ENCODE data around the gene CTXND2.
"Not testable (repeated sequence)": the region's sequence is repeated elsewhere in the genome, so short reads cannot be mapped to it uniquely, and the experiment has no call there.

CTXND2 gene

DNA sequence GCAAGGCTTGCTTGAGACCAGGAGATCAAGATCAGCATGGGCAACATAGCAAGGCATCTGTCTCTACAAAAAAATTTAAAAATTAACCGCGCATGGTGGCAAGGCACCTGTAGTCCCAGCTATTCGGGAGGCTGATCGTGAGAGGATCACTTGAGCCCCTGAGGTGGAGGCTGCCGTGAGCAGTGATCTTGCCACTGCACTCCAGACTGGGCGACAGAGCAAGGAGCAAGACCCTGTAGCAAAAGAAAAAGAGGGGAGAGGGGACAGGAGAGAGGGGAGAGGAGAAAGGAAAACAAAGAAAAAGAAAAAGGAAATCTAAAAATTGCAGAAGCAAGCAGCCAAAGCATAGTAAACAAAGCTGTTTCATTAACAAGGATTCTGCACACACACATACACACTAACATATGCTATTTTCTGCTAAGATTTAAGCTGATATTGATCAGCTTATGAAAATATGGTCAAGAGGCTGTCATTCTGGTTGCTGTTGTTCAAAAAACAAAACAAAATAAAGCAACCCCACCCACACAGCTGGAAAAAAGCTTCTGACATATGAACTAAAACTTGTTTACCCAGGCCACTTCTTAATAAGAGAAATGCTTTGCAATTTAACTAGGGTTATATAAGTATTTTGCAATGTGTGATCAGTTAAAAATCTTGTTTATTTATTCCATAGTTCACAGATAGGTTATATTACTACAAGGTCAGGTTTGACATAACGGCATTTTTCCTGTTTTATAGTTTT, 12.3 kb upstream of the CTXND2 start:
- H3K27me3 Mint-ChIP-seq (ENCODE audit: low read depth), result no peaks in the 10 kb centered on the region
- DNase-seq (ENCODE audit: low spot score), result no peak
- H3K9me3 Mint-ChIP-seq, result no peaks in the 10 kb centered on the region
- H3K4me3 Mint-ChIP-seq, result peak overlapping the region; percentile 96
- H3K4me1 Mint-ChIP-seq (ENCODE audit: low read depth), result peaks cover 33% of the 10 kb centered on the region
- H3K36me3 Mint-ChIP-seq (ENCODE audit: low read depth), result peaks cover 28% of the 10 kb centered on the region
- H3K27ac Mint-ChIP-seq, result peak overlapping the region; percentile 95

DNA sequence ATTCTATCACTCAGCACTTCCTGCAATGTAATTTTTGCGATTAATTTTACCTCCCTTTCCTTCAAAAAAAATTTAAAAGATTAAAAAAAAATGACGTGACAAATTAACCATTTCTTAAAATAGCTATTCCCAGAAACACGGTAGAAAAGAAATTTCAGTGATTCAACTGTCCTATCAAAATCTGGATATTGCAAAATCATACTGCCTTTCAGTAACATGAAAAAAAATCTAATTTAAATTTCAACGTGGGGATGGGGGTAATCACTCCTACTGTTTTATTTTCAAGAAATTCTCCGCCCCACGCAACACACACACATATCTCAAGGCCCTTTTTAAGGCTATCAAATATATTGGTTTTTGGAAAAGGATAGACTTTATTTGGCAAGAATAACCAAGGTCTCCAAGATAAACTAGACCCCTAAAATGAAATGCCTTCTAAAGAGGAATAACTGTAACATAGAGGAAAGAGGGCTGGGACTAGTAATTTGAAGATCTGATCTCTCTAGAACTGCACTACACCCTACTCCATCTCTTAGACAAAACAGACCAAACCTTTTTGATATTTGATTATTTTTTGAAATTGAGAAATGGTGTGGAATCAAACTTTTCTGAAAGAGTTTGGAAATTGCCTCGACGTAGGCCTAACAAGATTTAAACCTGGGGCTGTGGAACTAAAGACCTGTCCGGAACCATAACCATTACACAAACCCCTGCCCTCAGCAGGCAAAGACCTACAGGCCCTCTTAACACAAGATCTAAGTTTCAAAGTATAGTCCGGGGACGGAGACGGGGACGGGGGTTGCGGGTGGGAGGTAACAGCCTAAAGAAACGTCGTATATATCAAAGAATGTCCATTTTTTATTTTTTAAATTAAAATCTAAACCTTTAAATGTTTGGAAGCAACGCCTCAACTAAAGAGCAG, 11.5 kb upstream of the CTXND2 start:
- Mint-ChIP-seq H3K4me1 (ENCODE audit: low read depth) (peaks cover 28% of the 10 kb centered on the region), H3K27me3 (ENCODE audit: low read depth) (no peaks in the 10 kb centered on the region), H3K9me3 (no peaks in the 10 kb centered on the region), H3K4me3 (peak overlapping the region; percentile 96), H3K27ac (peak overlapping the region; percentile 95), H3K36me3 (ENCODE audit: low read depth) (peaks cover 22% of the 10 kb centered on the region)
- DNase-seq (ENCODE audit: low spot score), result no peak

DNA sequence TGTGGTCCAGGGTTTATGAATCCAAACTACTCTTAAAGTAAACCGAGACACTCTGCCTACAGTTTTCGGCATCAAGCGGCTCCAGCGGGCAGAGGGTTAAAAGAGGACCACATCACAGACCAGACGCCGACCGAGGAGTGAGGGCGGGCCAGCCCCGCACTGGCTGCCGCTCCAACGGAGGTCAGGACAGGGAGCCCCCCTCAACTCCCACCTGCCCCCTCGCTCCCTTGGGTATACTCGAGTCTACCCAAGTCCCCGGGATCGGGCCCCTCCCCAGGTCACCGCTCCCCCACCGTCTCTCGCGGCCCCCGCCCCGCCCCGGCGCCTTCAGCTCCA, 10.8 kb upstream of the CTXND2 start:
- DNase-seq (ENCODE audit: low spot score), result no peak
- H3K27ac Mint-ChIP-seq, result peak overlapping the region; percentile 95
- H3K4me3 Mint-ChIP-seq, result peak overlapping the region; percentile 96
- no peaks in the 10 kb centered on the region for H3K27me3 Mint-ChIP-seq (ENCODE audit: low read depth)
- peaks cover 26% of the 10 kb centered on the region for H3K4me1 Mint-ChIP-seq (ENCODE audit: low read depth)
- peaks cover 20% of the 10 kb centered on the region for H3K36me3 Mint-ChIP-seq (ENCODE audit: low read depth)
- no peaks in the 10 kb centered on the region for H3K9me3 Mint-ChIP-seq

DNA sequence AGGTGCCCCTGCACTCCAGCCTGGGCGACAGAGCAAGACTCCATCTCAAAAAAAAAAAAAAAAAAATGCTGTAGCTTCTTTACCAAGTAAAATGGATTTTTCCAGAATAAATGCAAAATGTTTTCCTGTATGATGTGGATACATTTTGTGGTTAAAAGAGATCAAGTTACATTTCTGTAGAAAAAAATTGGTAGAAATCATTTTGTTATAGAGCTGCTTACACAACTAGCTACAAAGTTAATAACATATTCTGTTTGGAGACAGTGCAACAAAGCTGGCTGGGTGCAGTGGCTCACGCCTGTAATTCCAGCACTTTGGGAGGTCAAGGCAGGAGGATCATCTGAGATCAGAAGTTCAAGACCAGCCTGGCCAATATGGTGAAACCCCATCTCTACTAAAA, 8.0 kb upstream of the CTXND2 start:
- not testable (repeated sequence) for DNase-seq (ENCODE audit: low spot score); H3K4me3 Mint-ChIP-seq

DNA sequence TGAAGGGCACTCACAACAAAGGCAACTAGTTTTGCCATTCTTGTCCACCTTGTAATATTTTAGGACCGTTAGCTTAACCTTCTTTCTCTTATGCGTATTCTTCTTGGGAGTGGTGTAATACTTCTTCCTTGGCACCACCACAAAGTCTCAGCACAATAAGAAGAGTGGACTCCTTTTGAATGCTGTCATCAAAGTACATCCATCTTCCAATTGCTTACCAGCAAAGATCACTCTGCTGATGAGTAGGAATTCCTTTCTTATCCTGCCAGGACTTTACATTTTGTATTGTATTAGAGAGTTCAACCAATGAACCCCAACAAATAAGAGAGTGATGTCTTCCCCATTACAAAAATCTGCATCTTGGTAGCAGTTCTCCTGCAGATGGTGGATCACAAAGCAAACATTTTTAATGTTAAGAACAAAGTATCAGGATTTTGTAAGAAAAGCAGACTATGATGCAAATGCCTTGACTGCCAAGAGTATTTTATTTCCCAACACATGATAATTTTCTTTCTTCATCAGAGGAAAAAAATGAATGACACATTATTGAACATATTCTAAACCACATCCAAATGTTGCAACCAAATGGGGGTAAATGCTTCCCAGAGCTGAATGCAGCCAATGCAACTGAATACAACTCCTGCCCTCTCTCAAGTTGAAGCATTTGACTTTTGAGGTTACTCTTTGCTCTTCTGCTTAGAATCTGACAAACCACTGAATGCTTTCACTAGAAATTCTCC, 5.4 kb upstream of the CTXND2 start:
- Mint-ChIP-seq H3K27me3 (ENCODE audit: low read depth) (no peaks in the 10 kb centered on the region), H3K36me3 (ENCODE audit: low read depth) (no peaks in the 10 kb centered on the region), H3K27ac (no peak overlapping the region), H3K4me3 (no peak overlapping the region), H3K9me3 (no peaks in the 10 kb centered on the region), H3K4me1 (ENCODE audit: low read depth) (peaks cover 26% of the 10 kb centered on the region)
- DNase-seq (ENCODE audit: low spot score), result no peak

More for the DNA sequence above, 8.0 kb upstream of the CTXND2 start:
- not testable (repeated sequence) for H3K36me3 Mint-ChIP-seq (ENCODE audit: low read depth); H3K9me3 Mint-ChIP-seq; H3K27me3 Mint-ChIP-seq (ENCODE audit: low read depth); H3K27ac Mint-ChIP-seq
- H3K4me1 Mint-ChIP-seq (ENCODE audit: low read depth), result peaks cover 37% of the 10 kb centered on the region

DNA sequence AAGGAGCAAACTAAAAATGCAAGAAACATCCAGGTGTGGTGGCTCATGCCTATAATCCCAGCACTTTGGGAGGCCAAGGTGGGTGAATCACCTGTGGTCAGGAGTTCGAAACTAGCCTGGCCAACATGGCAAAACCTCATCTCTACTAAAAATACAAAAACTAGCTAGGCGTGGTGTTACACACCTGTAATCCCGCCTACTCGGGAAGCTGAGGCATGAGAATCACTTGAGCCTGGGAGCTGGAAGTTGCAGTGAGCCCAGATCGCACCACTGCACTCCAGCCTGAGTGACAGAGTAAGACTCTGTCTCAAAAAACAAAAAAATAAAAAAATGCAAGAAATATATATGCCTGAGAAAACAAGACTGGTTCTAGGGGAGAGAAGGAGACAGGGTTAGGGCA, 3.8 kb upstream of the CTXND2 start:
- not testable (repeated sequence) for H3K4me3 Mint-ChIP-seq; H3K27me3 Mint-ChIP-seq (ENCODE audit: low read depth); H3K9me3 Mint-ChIP-seq; H3K36me3 Mint-ChIP-seq (ENCODE audit: low read depth); DNase-seq (ENCODE audit: low spot score)
- H3K27ac Mint-ChIP-seq, result peak overlapping the region; percentile 23
- peaks cover 32% of the 10 kb centered on the region for H3K4me1 Mint-ChIP-seq (ENCODE audit: low read depth)

DNA sequence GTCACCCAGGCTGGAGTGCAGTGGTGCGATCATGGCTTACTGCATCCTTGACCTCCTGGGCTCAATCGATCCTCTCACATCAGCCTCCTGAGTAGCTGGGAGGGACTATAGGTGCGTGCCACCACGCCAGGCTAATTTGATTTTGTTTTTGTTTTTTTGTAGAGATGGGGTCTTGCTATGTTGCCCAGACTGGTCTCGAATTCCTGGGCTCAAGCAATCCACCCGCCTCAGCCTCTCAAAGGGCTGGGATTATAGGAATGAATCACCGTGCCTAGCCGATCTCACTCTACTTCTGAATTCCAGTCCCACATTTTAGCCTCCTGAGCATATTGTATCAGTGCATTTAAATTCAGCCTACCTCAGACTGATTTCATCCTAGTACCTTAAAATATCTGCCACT, 1.8 kb downstream of the CTXND2 start:
- H3K4me1 Mint-ChIP-seq (ENCODE audit: low read depth), result peaks cover 45% of the 10 kb centered on the region
- H3K27me3 Mint-ChIP-seq (ENCODE audit: low read depth), result no peaks in the 10 kb centered on the region
- peaks cover 3% of the 10 kb centered on the region for H3K9me3 Mint-ChIP-seq
- peaks cover 5% of the 10 kb centered on the region for H3K36me3 Mint-ChIP-seq (ENCODE audit: low read depth)
- H3K4me3 Mint-ChIP-seq, result no peak overlapping the region
- H3K27ac Mint-ChIP-seq, result no peak overlapping the region
- no peak for DNase-seq (ENCODE audit: low spot score)

DNA sequence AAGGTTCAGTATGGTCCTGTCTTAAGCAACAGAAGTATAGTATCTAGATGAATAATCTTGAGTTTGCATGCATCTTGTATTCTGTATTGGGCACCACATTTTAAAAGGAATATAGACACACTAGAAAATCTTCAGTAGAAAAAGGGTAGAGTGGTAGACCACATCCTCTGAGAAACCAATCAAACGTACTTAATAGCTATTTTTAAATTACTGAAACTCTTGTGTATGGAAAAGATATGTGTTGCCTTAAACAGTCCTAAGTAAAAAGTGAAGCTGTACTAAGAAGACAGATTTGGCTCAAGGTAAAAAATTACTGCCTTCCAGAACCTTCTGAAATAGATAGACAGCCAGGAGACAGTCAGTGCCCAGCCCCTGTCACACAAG, 3.1 kb downstream of the CTXND2 start:
- peaks cover 41% of the 10 kb centered on the region for H3K4me1 Mint-ChIP-seq (ENCODE audit: low read depth)
- H3K27me3 Mint-ChIP-seq (ENCODE audit: low read depth), result no peaks in the 10 kb centered on the region
- H3K9me3 Mint-ChIP-seq, result peaks cover 3% of the 10 kb centered on the region
- peaks cover 5% of the 10 kb centered on the region for H3K36me3 Mint-ChIP-seq (ENCODE audit: low read depth)
- no peak for DNase-seq (ENCODE audit: low spot score)
- peak overlapping the region; percentile 32 for H3K4me3 Mint-ChIP-seq
- H3K27ac Mint-ChIP-seq, result peak overlapping the region; percentile 85

DNA sequence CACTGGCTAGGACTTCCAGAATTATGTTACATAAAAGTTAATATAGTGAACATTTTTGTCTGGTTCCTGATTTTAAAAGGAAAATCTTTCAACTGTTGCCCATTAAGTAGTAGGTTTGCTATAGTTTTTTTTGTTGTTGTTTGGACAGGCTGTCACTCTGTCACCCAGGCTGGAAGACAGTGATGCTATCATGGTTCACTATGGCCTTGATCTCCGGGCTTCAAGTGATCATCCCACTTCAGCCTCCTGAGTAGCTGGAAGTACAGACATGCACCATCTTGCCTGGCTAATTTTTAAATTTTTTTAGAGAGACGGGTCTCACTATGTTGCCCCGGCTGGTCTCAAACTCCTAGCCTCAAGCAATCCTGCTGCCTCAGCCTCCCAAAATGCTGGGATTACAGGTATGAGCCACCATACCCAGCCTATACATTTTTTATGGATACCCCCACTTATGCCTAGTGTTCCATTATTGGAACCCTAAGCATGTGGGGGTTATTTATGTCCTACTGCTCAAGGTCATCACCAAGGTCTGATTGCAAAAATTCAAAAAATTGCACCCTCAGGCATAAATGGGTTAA, 6.5 kb downstream of the CTXND2 start:
- H3K36me3 Mint-ChIP-seq (ENCODE audit: low read depth), result peaks cover 5% of the 10 kb centered on the region
- no peak for DNase-seq (ENCODE audit: low spot score)
- peaks cover 26% of the 10 kb centered on the region for H3K4me1 Mint-ChIP-seq (ENCODE audit: low read depth)
- H3K27me3 Mint-ChIP-seq (ENCODE audit: low read depth), result peaks cover 5% of the 10 kb centered on the region
- no peak overlapping the region for H3K4me3 Mint-ChIP-seq
- H3K9me3 Mint-ChIP-seq, result peaks cover 3% of the 10 kb centered on the region
- H3K27ac Mint-ChIP-seq, result no peak overlapping the region

DNA sequence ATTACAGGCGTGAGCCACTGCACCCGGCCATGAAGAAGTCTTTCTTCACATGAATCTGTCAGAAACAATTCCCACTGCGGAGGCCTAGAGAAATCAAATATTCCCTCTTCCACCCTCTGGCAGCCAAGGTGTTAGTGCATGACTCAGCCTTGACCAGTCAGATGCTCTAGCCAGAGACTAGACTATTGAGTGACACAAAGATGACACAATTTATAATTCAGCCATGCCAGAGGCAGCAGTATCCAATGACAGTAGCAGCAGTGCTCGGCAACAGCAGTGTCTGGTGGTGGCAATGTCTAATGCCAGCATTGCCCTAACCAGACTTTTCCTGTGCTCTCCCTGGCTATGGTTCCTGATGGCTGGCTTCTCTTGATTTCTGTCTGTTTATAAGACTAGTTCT, 8.7 kb downstream of the CTXND2 start:
- Mint-ChIP-seq H3K9me3 (no peaks in the 10 kb centered on the region), H3K27ac (no peak overlapping the region), H3K4me3 (no peak overlapping the region), H3K36me3 (ENCODE audit: low read depth) (peaks cover 2% of the 10 kb centered on the region), H3K27me3 (ENCODE audit: low read depth) (peaks cover 5% of the 10 kb centered on the region), H3K4me1 (ENCODE audit: low read depth) (peaks cover 11% of the 10 kb centered on the region)
- no peak for DNase-seq (ENCODE audit: low spot score)

DNA sequence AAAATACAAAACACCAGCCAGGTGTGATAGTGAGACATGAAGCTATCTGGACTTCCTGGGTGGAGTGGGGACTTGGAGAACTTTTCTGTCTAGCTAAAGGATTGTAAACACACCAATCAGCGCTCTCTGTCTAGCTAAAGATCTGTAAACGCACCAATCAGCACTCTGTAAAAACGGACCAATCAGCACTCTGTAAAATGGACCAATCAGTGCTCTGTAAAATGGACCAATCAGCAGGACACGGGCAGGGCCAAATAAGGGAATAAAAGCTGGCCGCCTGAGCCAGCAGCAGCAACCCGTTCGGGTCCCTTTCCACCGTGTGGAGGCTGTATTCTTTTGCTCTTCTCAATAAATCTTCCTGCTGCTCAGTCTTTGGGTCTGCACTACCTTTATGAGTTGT, 12.9 kb downstream of the CTXND2 start:
- H3K4me1 Mint-ChIP-seq (ENCODE audit: low read depth); H3K27ac Mint-ChIP-seq; H3K36me3 Mint-ChIP-seq (ENCODE audit: low read depth): not testable (repeated sequence)

DNA sequence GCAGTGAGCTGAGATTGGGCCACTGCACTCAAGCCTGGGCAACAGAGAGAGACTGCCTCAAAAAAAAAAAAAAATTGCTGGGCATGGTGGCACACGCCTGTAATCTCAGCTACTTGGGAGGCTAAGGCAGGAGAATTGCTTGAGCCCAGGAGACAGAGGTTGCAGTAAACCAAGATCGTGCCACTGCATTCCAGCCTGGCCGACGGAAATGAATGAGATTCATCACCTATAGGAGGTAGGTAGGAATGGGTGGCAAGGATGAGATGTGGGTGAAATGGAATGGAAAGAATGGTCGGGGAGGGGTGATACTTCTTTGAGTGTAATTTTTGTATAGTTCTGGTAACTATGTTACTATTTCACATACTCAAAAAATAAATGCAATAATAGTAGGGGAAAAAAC, 15.4 kb downstream of the CTXND2 start:
- no peak for DNase-seq (ENCODE audit: low spot score)
- no peaks in the 10 kb centered on the region for H3K9me3 Mint-ChIP-seq

More for the DNA sequence above, 12.9 kb downstream of the CTXND2 start:
- not testable (repeated sequence) for H3K27me3 Mint-ChIP-seq (ENCODE audit: low read depth); H3K4me3 Mint-ChIP-seq; H3K9me3 Mint-ChIP-seq; DNase-seq (ENCODE audit: low spot score)

DNA sequence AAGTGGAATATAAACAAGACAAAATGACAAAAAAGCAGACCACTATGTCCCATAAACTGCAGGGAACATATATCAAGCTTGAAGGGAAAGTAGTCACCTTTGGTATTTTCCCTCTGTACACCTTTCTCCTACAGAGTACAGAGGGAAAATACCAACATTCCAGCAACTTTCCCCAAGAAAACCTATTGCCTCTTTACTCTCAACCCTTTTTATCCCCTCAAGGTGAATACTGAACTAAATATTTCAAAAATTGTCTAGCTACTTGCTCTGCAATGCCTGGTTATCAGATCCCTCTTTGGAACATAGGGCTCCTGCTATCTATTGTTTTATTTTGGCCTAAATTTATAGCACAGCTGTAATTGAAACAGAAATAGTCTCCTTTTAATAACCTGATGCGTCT, 15.8 kb downstream of the CTXND2 start:
- Mint-ChIP-seq H3K9me3 (no peaks in the 10 kb centered on the region), H3K36me3 (ENCODE audit: low read depth) (no peaks in the 10 kb centered on the region), H3K4me3 (no peak overlapping the region), H3K27me3 (ENCODE audit: low read depth) (peaks cover 5% of the 10 kb centered on the region), H3K4me1 (ENCODE audit: low read depth) (peaks cover 2% of the 10 kb centered on the region), H3K27ac (no peak overlapping the region)
- no peak for DNase-seq (ENCODE audit: low spot score)

More for the DNA sequence above, 15.4 kb downstream of the CTXND2 start:
- Mint-ChIP-seq H3K27me3 (ENCODE audit: low read depth) (peaks cover 5% of the 10 kb centered on the region), H3K27ac (no peak overlapping the region), H3K4me1 (ENCODE audit: low read depth) (peaks cover 2% of the 10 kb centered on the region), H3K4me3 (no peak overlapping the region), H3K36me3 (ENCODE audit: low read depth) (no peaks in the 10 kb centered on the region)

All from T-helper 2 cell treated with Interferon-gamma antibody and Interleukin-4, amounts not matched to agents 5 μg/mL and 100 μg/mL, for 36 hours (primary cell).